ENCODE results near the gene TTC19.

DNA sequence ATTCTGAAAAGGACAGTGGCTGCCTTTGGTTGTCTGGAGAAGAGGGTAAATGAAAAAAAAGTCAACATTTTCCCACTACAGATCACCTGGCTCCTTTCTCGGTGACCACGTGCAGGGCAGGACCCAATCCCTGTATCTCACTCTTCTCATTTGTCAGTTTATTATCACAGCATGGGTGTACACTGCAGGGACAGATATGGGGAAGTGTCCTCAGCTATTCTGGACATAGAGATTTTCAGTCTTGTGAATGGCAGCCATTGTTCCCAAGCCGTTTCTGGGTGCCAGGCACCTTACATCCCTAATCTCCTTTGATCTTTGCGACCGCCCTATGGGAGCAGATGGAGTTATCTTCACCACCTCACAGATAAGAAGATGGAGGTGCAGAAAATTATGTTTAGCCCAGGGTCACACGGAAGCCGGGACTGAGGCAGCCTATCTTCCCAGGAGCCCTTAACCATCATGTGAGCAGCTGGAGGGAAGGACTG is 47.5 kb upstream of the TTC19 start:
- TF ChIP-seq CTCF (IDR thresholded peaks at IDR 0.05) (no peak), EP300 (IDR thresholded peaks at IDR 0.05) (no peak)
